AG04450 (cell line): ENCODE results near the gene BTBD9. TPM values are rescaled to one million over a fixed set of nuclear protein-coding genes. Genes with fewer than 3 reads are reported as not detected.

Experiments
- CTCF ChIA-PET: fragments of 300-600, 350-600 bp; formaldehyde crosslinking; extraction: SDS; loops from one replicate; lab custom pipeline; 2022; ENCODE audit warnings: antibody characterized with exemption, inconsistent platforms; lab: Charles Lee
- POLR2A ChIA-PET: fragments of 350-600 bp; formaldehyde crosslinking; extraction: SDS; loops from one replicate; lab custom pipeline; 2021; ENCODE audit warnings: antibody characterized with exemption, inconsistent platforms; lab: Yijun Ruan, JAX
- DNase-seq: peaks from one replicate; pipeline ENCODE4 v3.0.0-alpha.2; 2011; ENCODE audit warnings: low read depth, low spot score
- H3K27ac ChIP-seq: one replicate; pipeline ENCODE4 v1.5.1; 2012; ENCODE audit warnings: low read depth, low read length, control low read depth
- H3K27me3 ChIP-seq: one replicate; pipeline ENCODE4 v1.6.0; 2012; ENCODE audit warnings: low read length; ENCODE audit not compliant: control insufficient read depth, insufficient read depth
- H3K4me3 ChIP-seq: 2 replicates; pipeline ENCODE4 v1.5.1; 2011; ENCODE audit warnings: mild to moderate bottlenecking, low read depth, low read length, control low read depth
- H3K9me3 ChIP-seq: 2 replicates; pipeline ENCODE4 v1.5.1; 2012; ENCODE audit warnings: low read length; ENCODE audit not compliant: control insufficient read depth, insufficient read depth
- CTCF ChIP-seq: IDR thresholded peaks from 2 replicates; pipeline ENCODE4 v1.5.1; 2011; ENCODE audit warnings: low read depth, low read length, control low read depth, inconsistent platforms
- polyA plus RNA-seq: library from polyadenylated mRNA; depleted of rRNA; stranded (reverse); fragments of >200 nt; gene quantifications from 2 replicates; pipeline ENCODE4 v1.2.3, GENCODE V29; 2011

The BTBD9 gene
- polyA plus RNA-seq, 1 experiment: 7.2 TPM

- H3K27me3 ChIP-seq: no peaks in the 10 kb centered on the region
- DNase-seq: no peak
Measured at GRCh38 chr6:38686270-38687042, 46.7 kb upstream of the BTBD9 start.

GRCh38 chr6:38684904-38685303 is 45.2 kb upstream of the BTBD9 start:
- TF ChIP-seq CTCF: no peak
- Histone ChIP-seq H3K4me3 (no peak overlapping the region), H3K27me3 (no peaks in the 10 kb centered on the region), H3K27ac (no peak overlapping the region), H3K9me3 (no peaks in the 10 kb centered on the region)
- DNase-seq: no peak
- CTCF ChIA-PET: no interaction called here
- POLR2A ChIA-PET: no interaction called here

More at GRCh38 chr6:38686270-38687042, 46.7 kb upstream of the BTBD9 start:
- ChIA-PET CTCF (no interaction called here), POLR2A (interaction anchor here (0.6 to 0.8 kb wide), 2 partner anchors 17 to 255 kb away, joined by 3 read pairs; no protein-coding TSS in a partner anchor)
- Histone ChIP-seq H3K4me3 (no peak overlapping the region), H3K9me3 (no peaks in the 10 kb centered on the region), H3K27ac (no peak overlapping the region)
- no peak for TF ChIP-seq CTCF

- ChIA-PET POLR2A (no interaction called here), CTCF (interaction anchor here (0.6 kb wide), 1 partner anchor 15 kb away, joined by 3 read pairs; no protein-coding TSS in a partner anchor)
- no peaks in the 10 kb centered on the region for H3K9me3 ChIP-seq
- no peak for TF ChIP-seq CTCF
- DNase-seq: no peak
- no peak overlapping the region for H3K4me3 ChIP-seq
- no peak overlapping the region for H3K27ac ChIP-seq
- H3K27me3 ChIP-seq: no peaks in the 10 kb centered on the region
Measured at GRCh38 chr6:38684237-38684636, 44.5 kb upstream of the BTBD9 start.

- H3K9me3 ChIP-seq: no peaks in the 10 kb centered on the region
- ChIA-PET POLR2A (no interaction called here), CTCF (interaction anchor here (1.1 kb wide), 2 partner anchors 9 to 11 kb away, joined by 3 to 5 read pairs; no protein-coding TSS in a partner anchor)
- DNase-seq: no peak
- no peak overlapping the region for H3K4me3 ChIP-seq
- no peak overlapping the region for H3K27ac ChIP-seq
- no peak for TF ChIP-seq CTCF
- H3K27me3 ChIP-seq: no peaks in the 10 kb centered on the region
Measured at GRCh38 chr6:38681850-38682249, 42.1 kb upstream of the BTBD9 start.

- DNase-seq: no peak
- POLR2A ChIA-PET: interaction anchor here (0.7 kb wide), 1 partner anchor 724 kb away, joined by 3 read pairs; no protein-coding TSS in a partner anchor
- Histone ChIP-seq H3K4me3 (no peak overlapping the region), H3K9me3 (no peaks in the 10 kb centered on the region), H3K27me3 (no peaks in the 10 kb centered on the region), H3K27ac (no peak overlapping the region)
- TF ChIP-seq CTCF: no peak
- CTCF ChIA-PET: interaction anchor here (0.8 kb wide), 1 partner anchor 9 kb away, joined by 3 read pairs; no protein-coding TSS in a partner anchor
Measured at GRCh38 chr6:38679668-38680067, 39.9 kb upstream of the BTBD9 start.
